ENCODE data around the gene LRP1B.

The LRP1B gene

GRCh38 chr2:141647353-141647752 lies 483.5 kb downstream of the LRP1B start:
- no peak overlapping the region for H3K4me3 ChIP-seq (ENCODE audit: low read depth, low read length)
- DNase-seq (ENCODE audit: low read depth), result no peak

DNA sequence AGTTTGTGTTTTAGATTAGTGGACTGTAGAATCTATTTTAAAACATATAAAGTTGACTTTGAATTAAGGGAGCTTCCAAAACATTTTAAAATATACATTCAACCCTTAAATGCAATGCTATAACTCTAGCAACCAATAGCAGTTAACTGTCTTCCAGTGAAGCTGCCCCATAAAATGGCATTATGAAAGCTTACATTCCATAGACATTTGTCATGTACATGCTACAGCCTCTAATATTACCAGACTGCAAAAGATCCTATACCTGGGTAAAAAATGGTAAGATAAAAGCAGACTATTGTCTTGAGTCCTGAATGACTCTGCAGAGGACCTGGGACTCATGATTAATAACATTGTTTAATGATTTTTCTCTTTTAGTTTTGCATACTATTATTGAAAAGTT lies 489.4 kb downstream of the LRP1B start:
- DNase-seq (ENCODE audit: low read depth), result peak; percentile 7
- H3K4me3 ChIP-seq (ENCODE audit: low read depth, low read length), result no peak overlapping the region

DNA sequence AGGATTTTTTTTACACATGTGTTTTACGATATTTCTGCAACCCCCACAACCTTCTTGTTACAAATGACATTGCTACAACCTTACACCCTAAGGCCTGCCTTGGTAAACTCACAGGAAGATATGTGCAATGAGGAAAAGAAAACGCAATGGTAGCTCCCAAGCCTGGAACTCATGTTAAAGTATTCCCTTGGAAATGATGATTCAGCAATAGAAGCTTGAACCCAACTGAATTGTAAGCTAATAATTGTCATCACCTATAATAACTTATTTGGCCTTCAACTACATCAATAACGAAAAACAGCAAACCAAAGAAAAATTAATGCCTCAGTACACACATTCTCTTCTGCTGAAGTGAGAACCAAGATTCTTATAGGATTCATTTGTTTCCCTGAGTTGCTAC lies 491.0 kb downstream of the LRP1B start:
- no peak overlapping the region for H3K4me3 ChIP-seq (ENCODE audit: low read depth, low read length)
- DNase-seq (ENCODE audit: low read depth), result no peak

GRCh38 chr2:141633132-141633531 lies 497.7 kb downstream of the LRP1B start:
- DNase-seq (ENCODE audit: low read depth), result no peak

DNA sequence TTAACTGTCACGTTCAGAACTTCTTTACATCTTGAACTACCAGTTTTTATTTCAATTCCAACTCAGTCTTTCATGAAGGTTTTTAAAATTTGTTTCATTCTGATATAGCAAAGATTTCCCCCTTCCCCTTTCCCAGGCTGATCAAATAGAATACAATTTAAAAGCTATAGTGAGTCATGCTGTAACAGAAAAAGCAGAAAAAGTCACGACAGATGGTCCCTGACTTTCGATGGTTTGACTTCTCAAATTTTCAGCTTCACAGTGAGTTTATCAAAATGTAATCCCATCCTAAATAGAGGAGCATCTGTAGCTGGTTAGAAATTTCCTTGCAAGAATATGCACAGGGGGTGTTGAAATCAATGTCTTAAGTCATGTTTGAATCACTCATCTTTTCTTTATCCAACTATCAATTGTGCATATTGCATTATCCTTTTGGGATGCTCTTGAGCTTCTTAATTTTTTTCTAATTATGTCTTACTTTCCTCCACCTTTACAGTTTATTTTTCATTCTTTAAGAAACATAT lies 500.3 kb downstream of the LRP1B start:
- H3K4me3 ChIP-seq (ENCODE audit: low read depth, low read length), result no peak overlapping the region
- no peak for DNase-seq (ENCODE audit: low read depth)

More at GRCh38 chr2:141633132-141633531, 497.7 kb downstream of the LRP1B start:
- no peak overlapping the region for H3K4me3 ChIP-seq (ENCODE audit: low read depth, low read length)

- no peak for DNase-seq (ENCODE audit: low read depth)
- no peak overlapping the region for H3K4me3 ChIP-seq (ENCODE audit: low read depth, low read length)
Observed at GRCh38 chr2:141620372-141620771, 510.4 kb downstream of the LRP1B start.

DNA sequence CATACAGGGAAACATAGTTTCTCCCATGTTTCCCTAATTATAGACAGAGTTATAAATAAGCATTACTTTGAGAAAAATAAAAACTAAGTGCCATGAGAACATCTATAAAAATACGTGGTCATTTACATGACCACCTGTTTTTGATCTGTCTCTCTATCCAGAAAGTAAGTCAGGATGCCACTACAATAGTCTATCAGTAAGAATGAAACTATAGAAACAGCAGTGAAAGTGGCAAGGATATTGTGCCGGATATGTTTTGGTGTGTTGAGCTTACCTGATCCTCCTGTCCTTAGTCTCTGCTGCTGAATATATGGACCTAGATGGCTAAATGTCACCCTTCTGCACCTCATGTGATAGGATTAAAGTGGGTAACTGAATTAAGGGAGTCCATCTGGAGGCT lies 512.4 kb downstream of the LRP1B start:
- no peak overlapping the region for H3K4me3 ChIP-seq (ENCODE audit: low read depth, low read length)
- DNase-seq (ENCODE audit: low read depth), result no peak

- peak; percentile 35 for DNase-seq (ENCODE audit: low read depth)
- H3K4me3 ChIP-seq (ENCODE audit: low read depth, low read length), result no peak overlapping the region
Observed at GRCh38 chr2:141611981-141612380, 518.8 kb downstream of the LRP1B start.

GRCh38 chr2:141611176-141611571 lies 519.6 kb downstream of the LRP1B start:
- no peak overlapping the region for H3K4me3 ChIP-seq (ENCODE audit: low read depth, low read length)
- DNase-seq (ENCODE audit: low read depth), result no peak

DNA sequence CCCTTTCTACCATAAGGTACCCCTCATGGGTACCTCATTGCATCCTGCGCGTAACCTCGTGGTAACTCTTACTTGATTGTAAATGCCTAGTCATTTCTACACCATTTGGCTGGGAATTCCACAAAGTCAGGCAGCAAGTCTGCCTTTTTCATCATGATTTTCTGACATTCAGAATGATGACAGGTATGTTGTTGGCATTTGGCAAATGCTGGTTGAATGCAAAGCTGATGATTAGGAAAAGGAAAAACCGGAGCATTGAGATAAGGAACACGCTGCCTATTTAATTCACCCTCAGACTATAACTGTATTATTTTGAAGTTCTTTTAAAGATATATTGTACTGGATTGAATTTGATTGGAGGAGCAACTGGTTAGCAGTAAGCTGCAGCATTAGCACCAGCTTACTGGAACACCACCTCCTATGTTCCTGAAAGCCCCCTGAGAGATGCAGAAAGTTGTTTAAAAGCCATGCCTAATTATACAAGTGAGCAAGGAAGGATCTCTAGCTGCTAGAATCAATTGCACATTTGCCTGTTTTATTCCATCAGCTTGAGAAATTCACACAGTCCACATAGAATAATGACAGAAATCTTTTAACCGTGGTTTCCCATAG lies 520.1 kb downstream of the LRP1B start:
- DNase-seq (ENCODE audit: low read depth), result no peak
- no peak overlapping the region for H3K4me3 ChIP-seq (ENCODE audit: low read depth, low read length)

GRCh38 chr2:141605163-141605562 lies 525.7 kb downstream of the LRP1B start:
- H3K4me3 ChIP-seq (ENCODE audit: low read depth, low read length), result no peak overlapping the region
- no peak for DNase-seq (ENCODE audit: low read depth)

- DNase-seq (ENCODE audit: low read depth), result no peak
- no peak overlapping the region for H3K4me3 ChIP-seq (ENCODE audit: low read depth, low read length)
Observed at GRCh38 chr2:141601511-141602152, 529.2 kb downstream of the LRP1B start.

GRCh38 chr2:141599721-141600120 lies 531.1 kb downstream of the LRP1B start:
- no peak for DNase-seq (ENCODE audit: low read depth)
- no peak overlapping the region for H3K4me3 ChIP-seq (ENCODE audit: low read depth, low read length)

GRCh38 chr2:141598982-141599381 lies 531.8 kb downstream of the LRP1B start:
- no peak overlapping the region for H3K4me3 ChIP-seq (ENCODE audit: low read depth, low read length)
- no peak for DNase-seq (ENCODE audit: low read depth)

- DNase-seq (ENCODE audit: low read depth), result no peak
- H3K4me3 ChIP-seq (ENCODE audit: low read depth, low read length), result no peak overlapping the region
Observed at GRCh38 chr2:141595316-141595920, 535.4 kb downstream of the LRP1B start.

DNA sequence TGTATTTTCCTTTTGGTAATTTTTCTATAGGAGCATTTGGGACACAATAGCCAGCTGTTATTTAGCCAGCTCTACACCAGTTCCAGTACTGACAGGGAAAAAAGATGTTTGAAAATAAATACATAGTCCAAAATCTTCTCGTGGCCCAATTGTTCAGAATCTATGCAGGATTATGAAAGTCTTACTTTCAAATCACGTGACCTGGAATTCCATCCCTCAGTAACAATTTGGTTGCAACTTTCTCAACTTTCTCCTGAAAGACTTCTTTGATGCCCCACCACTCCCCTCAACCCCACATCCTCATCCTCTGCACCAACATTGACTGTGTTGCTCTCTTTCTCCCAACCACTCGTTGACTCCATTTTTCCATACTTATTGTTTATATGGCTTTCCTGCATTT lies 539.0 kb downstream of the LRP1B start:
- no peak overlapping the region for H3K4me3 ChIP-seq (ENCODE audit: low read depth, low read length)
- no peak for DNase-seq (ENCODE audit: low read depth)

DNA sequence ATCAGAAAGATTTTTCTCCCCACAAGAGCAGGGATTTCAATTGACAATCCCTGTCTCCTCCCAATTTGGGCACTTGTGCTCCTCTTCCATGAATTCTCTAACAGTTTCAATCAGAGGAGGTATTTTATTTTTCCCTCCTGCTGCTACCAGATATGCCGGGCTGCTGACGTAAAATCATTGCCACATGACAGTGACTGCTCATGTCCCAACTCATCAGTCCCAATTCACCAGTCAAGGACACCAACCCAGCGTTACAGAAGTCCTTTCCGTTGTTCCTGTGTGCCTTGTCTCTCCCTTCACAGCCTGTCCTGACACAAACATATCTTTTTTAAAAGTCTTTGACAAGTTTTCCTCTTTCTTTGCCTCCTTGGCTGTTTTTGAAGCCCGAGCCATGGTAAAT lies 540.2 kb downstream of the LRP1B start:
- no peak overlapping the region for H3K4me3 ChIP-seq (ENCODE audit: low read depth, low read length)
- DNase-seq (ENCODE audit: low read depth), result no peak

- H3K4me3 ChIP-seq (ENCODE audit: low read depth, low read length), result no peak overlapping the region
- DNase-seq (ENCODE audit: low read depth), result no peak
Observed at GRCh38 chr2:141589314-141589713, 541.5 kb downstream of the LRP1B start.

GRCh38 chr2:141586985-141587384 lies 543.8 kb downstream of the LRP1B start:
- DNase-seq (ENCODE audit: low read depth), result no peak
- H3K4me3 ChIP-seq (ENCODE audit: low read depth, low read length), result no peak overlapping the region

DNA sequence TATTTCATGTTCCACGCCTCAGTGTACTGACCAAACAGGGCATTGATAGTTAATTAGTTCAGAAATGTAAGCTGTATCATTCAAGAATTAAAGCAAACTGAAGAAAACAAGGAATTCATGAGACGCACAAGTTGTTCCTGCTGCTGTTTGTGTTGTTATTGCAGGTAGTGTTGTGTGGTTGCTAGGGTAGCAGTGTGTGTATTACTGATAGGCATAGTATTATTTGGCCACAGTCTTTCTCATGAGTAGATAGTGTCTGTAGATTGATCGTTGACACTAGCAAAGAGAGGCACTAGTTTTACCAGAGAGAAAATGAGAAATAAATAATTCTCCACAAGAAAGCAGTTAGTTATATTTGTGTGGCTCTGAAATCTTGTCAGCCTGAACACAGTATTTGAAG lies 548.6 kb downstream of the LRP1B start:
- DNase-seq (ENCODE audit: low read depth), result no peak
- no peak overlapping the region for H3K4me3 ChIP-seq (ENCODE audit: low read depth, low read length)

- no peak for DNase-seq (ENCODE audit: low read depth)
- no peak overlapping the region for H3K4me3 ChIP-seq (ENCODE audit: low read depth, low read length)
Observed at GRCh38 chr2:141579071-141579470, 551.7 kb downstream of the LRP1B start.
